Fibroblast of mammary gland (primary cell): ENCODE data around the gene DPF3.

Source experiments
- DNase-seq: peaks from one replicate; pipeline ENCODE4 v3.0.0-alpha.2; 2010; ENCODE audit warnings: low read depth
- H3K4me3 ChIP-seq: 2 replicates; pipeline ENCODE4 v1.5.1; 2011; ENCODE audit warnings: low read depth, mild to moderate bottlenecking, low read length, moderate library complexity; ENCODE audit not compliant: control insufficient read depth
- TF ChIP-seq, protein P1 (sequence below): conservative IDR thresholded peaks from 2 replicates; pipeline ENCODE4 v1.5.1; 2011; ENCODE audit warnings: low read depth, low read length, inconsistent platforms; ENCODE audit not compliant: control insufficient read depth, insufficient read depth

Gene DPF3

GRCh38 chr14:72774894-72775620 is 118.8 kb downstream of the DPF3 start:
- H3K4me3 ChIP-seq = no peak overlapping the region
- no peak for DNase-seq
- TF ChIP-seq, protein P1, sequence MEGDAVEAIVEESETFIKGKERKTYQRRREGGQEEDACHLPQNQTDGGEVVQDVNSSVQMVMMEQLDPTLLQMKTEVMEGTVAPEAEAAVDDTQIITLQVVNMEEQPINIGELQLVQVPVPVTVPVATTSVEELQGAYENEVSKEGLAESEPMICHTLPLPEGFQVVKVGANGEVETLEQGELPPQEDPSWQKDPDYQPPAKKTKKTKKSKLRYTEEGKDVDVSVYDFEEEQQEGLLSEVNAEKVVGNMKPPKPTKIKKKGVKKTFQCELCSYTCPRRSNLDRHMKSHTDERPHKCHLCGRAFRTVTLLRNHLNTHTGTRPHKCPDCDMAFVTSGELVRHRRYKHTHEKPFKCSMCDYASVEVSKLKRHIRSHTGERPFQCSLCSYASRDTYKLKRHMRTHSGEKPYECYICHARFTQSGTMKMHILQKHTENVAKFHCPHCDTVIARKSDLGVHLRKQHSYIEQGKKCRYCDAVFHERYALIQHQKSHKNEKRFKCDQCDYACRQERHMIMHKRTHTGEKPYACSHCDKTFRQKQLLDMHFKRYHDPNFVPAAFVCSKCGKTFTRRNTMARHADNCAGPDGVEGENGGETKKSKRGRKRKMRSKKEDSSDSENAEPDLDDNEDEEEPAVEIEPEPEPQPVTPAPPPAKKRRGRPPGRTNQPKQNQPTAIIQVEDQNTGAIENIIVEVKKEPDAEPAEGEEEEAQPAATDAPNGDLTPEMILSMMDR = no peak

DNA sequence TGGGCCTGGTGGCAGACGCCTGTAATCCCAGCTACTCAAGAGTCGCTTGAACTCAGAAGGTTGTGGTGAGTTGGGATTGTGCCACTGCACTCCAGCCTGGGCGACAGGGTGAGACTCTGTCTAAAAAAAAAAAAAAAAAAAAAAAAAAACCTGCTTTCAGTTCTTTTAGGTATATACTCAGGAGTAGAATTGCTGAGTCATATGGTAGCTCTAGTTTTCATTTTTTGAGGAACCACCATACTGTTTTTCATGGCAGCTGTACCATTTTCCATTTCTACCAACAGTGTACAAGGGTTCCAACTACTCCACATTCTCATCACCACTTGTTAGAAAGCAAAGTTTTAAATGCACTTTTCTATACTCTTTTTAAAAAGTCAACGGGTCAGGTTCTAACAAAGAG is 119.8 kb downstream of the DPF3 start:
- no peak for DNase-seq
- H3K4me3 ChIP-seq = no peak overlapping the region
- TF ChIP-seq, protein P1 = no peak

DNA sequence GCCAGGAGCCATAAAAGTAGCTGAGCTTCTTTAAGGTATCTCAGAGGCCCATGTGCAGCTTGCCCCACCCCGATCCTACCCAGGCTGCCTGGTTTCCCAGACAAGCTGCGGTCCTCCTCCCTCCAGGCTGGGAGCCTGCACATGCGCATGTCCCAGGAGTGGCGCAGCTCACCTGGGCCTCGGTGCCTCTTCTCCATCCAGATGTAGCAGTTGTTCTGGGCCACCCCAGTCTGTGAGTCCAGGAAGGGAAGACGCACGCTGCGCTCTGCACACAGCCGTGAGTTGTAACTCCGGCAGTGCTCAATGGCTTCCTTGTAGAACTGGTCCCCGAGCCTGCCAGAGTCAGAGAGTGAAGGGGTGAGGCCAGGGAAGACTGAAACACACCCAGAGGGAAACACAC is 122.3 kb downstream of the DPF3 start:
- TF ChIP-seq, protein P1 = no peak
- DNase-seq = no peak
- H3K4me3 ChIP-seq = no peak overlapping the region

DNA sequence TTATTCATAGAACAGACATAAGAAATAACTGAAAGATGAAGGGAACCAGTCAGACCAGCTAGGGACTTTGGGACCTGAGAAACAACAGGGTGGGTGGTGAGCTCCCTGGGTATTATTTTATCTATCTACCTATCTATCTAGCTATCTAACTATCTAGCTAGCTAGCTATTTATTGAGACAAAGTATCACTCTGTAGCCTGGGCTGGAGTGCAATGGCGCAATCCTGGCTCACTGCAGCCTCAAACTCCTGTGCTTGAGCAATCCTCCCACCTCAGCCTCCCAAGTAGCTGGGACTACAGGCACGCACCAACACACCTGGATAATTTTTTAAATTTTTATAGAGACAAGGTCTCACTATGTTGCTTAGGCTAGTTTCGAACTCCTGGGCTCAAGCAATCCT is 127.6 kb downstream of the DPF3 start:
- H3K4me3 ChIP-seq = no peak overlapping the region
- DNase-seq = no peak
- TF ChIP-seq, protein P1 = no peak

DNA sequence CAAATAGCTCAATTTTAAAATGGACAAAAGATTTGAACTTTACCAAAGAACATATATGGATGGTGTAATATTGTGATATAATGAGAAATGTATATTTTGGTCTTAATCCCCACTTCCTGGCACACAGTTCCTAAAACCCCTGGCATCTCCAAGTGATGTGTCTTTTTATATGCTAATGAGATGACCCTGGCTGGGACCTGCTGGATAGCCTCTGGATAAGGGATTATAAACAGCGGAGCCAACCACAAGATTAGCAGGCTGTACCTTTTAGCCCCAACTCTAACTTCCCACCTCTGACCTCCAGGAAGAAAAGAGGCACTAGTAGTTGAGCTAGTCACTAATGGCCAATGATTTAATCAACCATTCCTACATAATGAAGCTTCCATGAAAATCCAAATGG is 130.0 kb downstream of the DPF3 start:
- H3K4me3 ChIP-seq = no peak overlapping the region
- DNase-seq = no peak
- TF ChIP-seq, protein P1 = no peak

DNA sequence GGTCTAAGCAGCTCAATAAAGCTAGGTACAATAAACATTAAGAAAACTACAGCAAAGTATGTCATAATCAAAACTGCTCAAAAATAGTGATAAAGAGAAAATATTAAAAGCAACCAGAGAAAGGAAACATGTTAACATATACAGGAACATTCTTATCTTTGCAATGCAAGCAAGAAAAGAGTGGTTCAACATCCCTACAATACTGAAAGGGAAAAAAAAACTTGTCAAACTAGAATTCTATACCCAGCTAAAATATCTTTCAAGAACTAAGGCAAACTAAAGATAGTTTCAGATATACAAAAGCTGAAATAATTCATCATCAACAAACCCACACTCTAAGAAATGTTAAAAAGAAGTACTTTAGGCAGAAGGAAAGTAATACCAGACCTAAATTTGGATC is 134.2 kb downstream of the DPF3 start:
- DNase-seq = no peak
- H3K4me3 ChIP-seq = no peak overlapping the region
- TF ChIP-seq, protein P1 = no peak

DNA sequence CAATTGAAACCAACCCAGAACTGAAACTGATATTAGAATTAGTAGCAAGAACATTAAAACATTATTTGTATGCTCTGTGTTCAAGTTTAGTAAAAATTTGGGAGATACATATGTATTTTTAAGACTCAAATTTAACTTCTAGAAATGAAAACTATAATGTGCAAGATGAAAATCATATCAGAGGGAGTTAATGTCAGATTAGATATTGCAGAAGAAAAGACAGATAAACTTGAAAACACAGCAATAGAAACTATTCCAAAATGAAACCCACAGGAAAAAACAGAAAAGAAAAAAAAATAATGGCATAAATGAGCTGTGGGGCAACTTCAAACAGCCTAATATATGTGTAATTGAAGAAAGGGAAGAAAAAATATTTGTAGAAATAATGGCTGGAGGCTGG is 134.9 kb downstream of the DPF3 start:
- no peak for DNase-seq
- TF ChIP-seq, protein P1 = no peak
- no peak overlapping the region for H3K4me3 ChIP-seq
